K562 (cell line): ENCODE results near the gene CDK11B. TPM values are rescaled to one million over a fixed set of nuclear protein-coding genes. Genes with fewer than 3 reads are reported as not detected.

ENCODE experiments used
- CREB1 ChIP-seq, 2 experiments: sonication (generic) in 1 of 2; formaldehyde crosslinking in 1 of 2; IDR thresholded peaks; 2 replicates each; pipeline versions ENCODE4 v1.6.1 to v1.8.0; 2012 to 2022; ENCODE audit warnings: inconsistent platforms in 1 of 2, mild to moderate bottlenecking in 1 of 2, missing genetic modification reagents in 1 of 2, moderate library complexity in 1 of 2
- CTCFL ChIP-seq: IDR thresholded peaks from 2 replicates; pipeline ENCODE4 v1.6.1; 2011; ENCODE audit warnings: borderline replicate concordance, low read depth, mild to moderate bottlenecking, moderate library complexity, low read length; ENCODE audit not compliant: insufficient read depth, poor library complexity, severe bottlenecking
- EWSR1 ChIP-seq: fragments of 450-650 bp; IDR thresholded peaks from 2 replicates; pipeline ENCODE4 v1.6.1; 2018; ENCODE audit warnings: borderline replicate concordance, mild to moderate bottlenecking, low read depth, moderate library complexity; ENCODE audit not compliant: partially characterized antibody
- GABPB1 ChIP-seq: sonication (generic); formaldehyde crosslinking; IDR thresholded peaks from 2 replicates; pipeline ENCODE4 v1.8.0; 2022; ENCODE audit warnings: mild to moderate bottlenecking, missing genetic modification reagents
- HDAC6 ChIP-seq: IDR thresholded peaks from 2 replicates; pipeline ENCODE4 v1.6.1; 2012; ENCODE audit warnings: low read depth, mild to moderate bottlenecking, control low read depth, inconsistent platforms, low read length, moderate library complexity
- HMGN3 ChIP-seq: IDR thresholded peaks from 2 replicates; pipeline ENCODE4 v1.6.1; 2011; ENCODE audit warnings: borderline replicate concordance, low read depth, mild to moderate bottlenecking, mixed read lengths, low read length; ENCODE audit not compliant: insufficient read length; ENCODE audit errors: extremely low read depth
- KDM2B ChIP-seq: fragments of 250-450 bp; sonication (Bioruptor Pico); IDR thresholded peaks from 2 replicates; pipeline ENCODE4 v1.8.0; 2021; ENCODE audit warnings: mild to moderate bottlenecking, moderate library complexity
- L3MBTL2 ChIP-seq: fragments of 450-650 bp; IDR thresholded peaks from 2 replicates; pipeline ENCODE4 v1.6.1; 2016; ENCODE audit warnings: mild to moderate bottlenecking, moderate library complexity
- LCOR ChIP-seq: sonication (generic); formaldehyde crosslinking; IDR thresholded peaks from 2 replicates; pipeline ENCODE4 v1.8.0; 2022; ENCODE audit warnings: mild to moderate bottlenecking, missing genetic modification reagents
- MEIS2 ChIP-seq: fragments of 450-650 bp; IDR thresholded peaks from 2 replicates; pipeline ENCODE4 v1.6.1; 2014; ENCODE audit warnings: mild to moderate bottlenecking; ENCODE audit not compliant: partially characterized antibody
- NR4A1 ChIP-seq, 2 experiments: fragments of 250-450 bp in 1 of 2; fragments of 450-650 bp in 1 of 2; sonication (Bioruptor Pico) in 1 of 2; IDR thresholded peaks; 2 replicates each; pipeline versions ENCODE4 v1.4.0 to v1.6.1; 2016 to 2020; ENCODE audit warnings: mild to moderate bottlenecking in 2 of 2, missing compliant biosample characterization in 1 of 2, missing genetic modification characterization in 1 of 2, moderate library complexity in 1 of 2
- RB1 ChIP-seq: fragments of 450-650 bp; IDR thresholded peaks from 2 replicates; pipeline ENCODE4 v1.6.1; 2017; ENCODE audit warnings: low read depth, mild to moderate bottlenecking
- RBM25 ChIP-seq: fragments of 200-400 bp; formaldehyde crosslinking; IDR thresholded peaks from 2 replicates; pipeline ENCODE4 v1.6.1; 2018; ENCODE audit warnings: low read length, low read depth, moderate library complexity; ENCODE audit not compliant: severe bottlenecking
- RBM39 ChIP-seq: fragments of 200-400 bp; formaldehyde crosslinking; optimal IDR thresholded peaks from 2 replicates; pipeline ENCODE3; 2018; ENCODE audit warnings: low read depth, low read length
- SMARCA5 ChIP-seq: fragments of 450-650 bp; IDR thresholded peaks from 2 replicates; pipeline ENCODE4 v1.6.1; 2016
- SMARCE1 ChIP-seq: fragments of 450-650 bp; IDR thresholded peaks from 2 replicates; pipeline ENCODE4 v1.7.1; 2016; ENCODE audit warnings: mild to moderate bottlenecking
- SNAPC5 ChIP-seq: fragments of 250-450 bp; sonication (Bioruptor Pico); IDR thresholded peaks from 2 replicates; pipeline ENCODE4 v1.8.0; 2021; ENCODE audit warnings: moderate library complexity, mild to moderate bottlenecking, inconsistent platforms
- STAT5A ChIP-seq: IDR thresholded peaks from 2 replicates; pipeline ENCODE4 v1.6.1; 2012; ENCODE audit warnings: low read length, inconsistent platforms, borderline replicate concordance
- WHSC1 ChIP-seq: IDR thresholded peaks from one replicate; pipeline ENCODE4 v1.6.1; 2012; ENCODE audit warnings: low read length, control low read depth, inconsistent platforms
- ZBTB2 ChIP-seq: fragments of 450-650 bp; IDR thresholded peaks from 2 replicates; pipeline ENCODE4 v1.6.1; 2016; ENCODE audit warnings: antibody characterized with exemption
- ZBTB9 ChIP-seq: fragments of 450-650 bp; formaldehyde crosslinking; IDR thresholded peaks from 2 replicates; pipeline ENCODE4 v1.4.0; 2020; ENCODE audit warnings: mild to moderate bottlenecking, moderate library complexity
- ZNF232 ChIP-seq: sonication (generic); formaldehyde crosslinking; IDR thresholded peaks from 2 replicates; pipeline ENCODE4 v1.8.0; 2022; ENCODE audit warnings: mild to moderate bottlenecking, missing genetic modification reagents
- ZNF311 ChIP-seq: fragments of 250-450 bp; sonication (Bioruptor Pico); IDR thresholded peaks from 2 replicates; pipeline ENCODE4 v1.4.0; 2020; ENCODE audit warnings: mild to moderate bottlenecking, moderate library complexity
- polyA plus RNA-seq, 8 experiments: library from polyadenylated mRNA; depleted of rRNA in 4 of 8; stranded (reverse) in 5 of 8; unstranded in 3 of 8; fragments of >200 nt; fragmentation: Nextera tagmentation in 2 of 8; fragmentation: Illumina TruSeq in 1 of 8; extraction: Ambion mirVana in 2 of 8; extraction: Trizol in 1 of 8; gene quantifications; 2 replicates each; pipeline versions ENCODE4 v1.2.1 to v1.2.3, GENCODE V29; 2011 to 2014; ENCODE audit warnings: inconsistent platforms in 1 of 8, missing spikeins in 1 of 8
- total RNA-seq, 7 experiments: library from RNA; depleted of rRNA in 6 of 7; stranded (reverse); fragments of >200 nt in 6 of 7; fragmentation: Illumina TruSeq in 2 of 7; extraction: Trizol in 2 of 7; gene quantifications; 2 replicates each; pipeline versions ENCODE4 v1.2.1 to v1.2.3, GENCODE V29; 2011 to 2021; ENCODE audit warnings: low replicate concordance in 1 of 7

CDK11B gene
- total and polyA plus RNA-seq, 9 of the 15 experiments (the other 6 are each of a cell fraction or from before 2014, with no cell fraction given) = 2.8 to 52.2 (median 19.5) TPM

- TF ChIP-seq RBM25 (no peak), STAT5A (no peak), EWSR1 (no peak), WHSC1 (no peak), SMARCE1 (no peak), ZNF232 (CRISPR knock-in tag) (no peak), SNAPC5 (CRISPR knock-in tag) (no peak), MEIS2 (no peak), L3MBTL2 (peak; percentile 46; the same call in 1 of the 2 replicates), CTCFL (no peak), SMARCA5 (0 out of 2 replicates have a peak, but pooled peaks have one; percentile 79), LCOR (peak; percentile 51; the same call in 1 of the 2 replicates), ZBTB2 (no peak), ZNF311 (no peak), RB1 (peak; percentile 42), HMGN3 (no peak), KDM2B (CRISPR knock-in tag) (no peak), HDAC6 (no peak), CREB1 (IDR thresholded peaks at IDR 0.05) (0 out of 2 replicates have a peak, but pooled peaks have one; percentile 34), CREB1 (CRISPR knock-in tag; IDR thresholded peaks at IDR 0.05) (peak; percentile 49; the same call in 1 of the 2 replicates), GABPB1 (CRISPR knock-in tag) (no peak; the same call in 1 of the 2 replicates), NR4A1 (CRISPR knock-in tag; IDR thresholded peaks at IDR 0.05) (no peak), NR4A1 (tag; IDR thresholded peaks at IDR 0.05) (no peak), RBM39 (no peak), ZBTB9 (CRISPR knock-in tag) (no peak)
Observed at GRCh38 chr1:1614204-1614953, 44.4 kb downstream of the CDK11B start (continued).
